Esophagus squamous epithelium (tissue), 4 donors: ENCODE results near the gene PMFBP1.

Source experiments
- POLR2A ChIP-seq, 4 donors: fragments of 450-650 bp; IDR thresholded peaks; one replicate each; pipeline ENCODE4 v1.6.1; 2017; ENCODE audit warnings: antibody characterized with exemption in 4 of 4, mild to moderate bottlenecking in 4 of 4, moderate library complexity in 3 of 4
- TF ChIP-seq, protein P1 (sequence below), 6 experiments: fragments of 450-650 bp in 4 of 6; fragments of 200-600 bp in 2 of 6; sonication (generic) in 2 of 6; IDR thresholded peaks; one replicate each; pipeline ENCODE4 v1.5.1; 2016 to 2019; ENCODE audit warnings: antibody characterized with exemption in 6 of 6, mild to moderate bottlenecking in 4 of 6, moderate library complexity in 4 of 6

DNA sequence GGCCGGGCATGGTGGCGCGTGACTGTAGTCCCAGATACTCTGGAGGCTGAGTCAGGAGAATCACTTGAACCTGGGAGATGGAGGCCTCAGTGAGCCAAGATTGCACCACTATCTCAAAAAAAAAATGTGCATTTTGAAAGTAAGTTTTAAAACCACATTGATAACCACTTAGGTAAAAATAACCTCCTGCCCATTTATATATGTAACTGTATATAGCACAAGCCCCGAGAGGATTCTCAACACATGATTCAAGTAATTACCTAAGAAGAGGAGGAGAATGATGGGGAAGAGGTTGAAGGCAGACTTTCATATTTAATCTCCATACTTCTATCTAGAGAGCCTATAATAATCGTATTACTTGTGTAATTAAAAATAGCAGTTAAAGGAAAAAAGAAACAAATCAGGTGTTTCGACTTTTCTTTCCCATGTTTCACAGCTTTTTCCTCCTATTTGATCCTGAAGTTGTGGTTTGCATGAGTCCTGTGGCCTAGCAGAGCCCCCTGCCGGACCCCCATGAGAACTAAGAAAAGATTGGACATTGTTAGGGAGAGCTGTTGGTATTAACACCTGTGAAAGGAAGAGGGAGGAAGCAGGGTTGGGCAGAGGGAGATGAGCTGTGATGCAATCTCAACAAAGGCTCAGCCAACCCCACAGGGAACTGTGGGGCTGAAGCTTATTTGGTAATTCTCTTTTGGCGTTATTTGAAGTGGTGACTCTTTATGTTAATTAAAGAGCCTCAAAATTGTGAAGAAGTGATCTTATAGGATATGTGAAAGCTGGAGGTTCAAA, 22.1 kb downstream of the PMFBP1 start:
- TF ChIP-seq, protein P1, sequence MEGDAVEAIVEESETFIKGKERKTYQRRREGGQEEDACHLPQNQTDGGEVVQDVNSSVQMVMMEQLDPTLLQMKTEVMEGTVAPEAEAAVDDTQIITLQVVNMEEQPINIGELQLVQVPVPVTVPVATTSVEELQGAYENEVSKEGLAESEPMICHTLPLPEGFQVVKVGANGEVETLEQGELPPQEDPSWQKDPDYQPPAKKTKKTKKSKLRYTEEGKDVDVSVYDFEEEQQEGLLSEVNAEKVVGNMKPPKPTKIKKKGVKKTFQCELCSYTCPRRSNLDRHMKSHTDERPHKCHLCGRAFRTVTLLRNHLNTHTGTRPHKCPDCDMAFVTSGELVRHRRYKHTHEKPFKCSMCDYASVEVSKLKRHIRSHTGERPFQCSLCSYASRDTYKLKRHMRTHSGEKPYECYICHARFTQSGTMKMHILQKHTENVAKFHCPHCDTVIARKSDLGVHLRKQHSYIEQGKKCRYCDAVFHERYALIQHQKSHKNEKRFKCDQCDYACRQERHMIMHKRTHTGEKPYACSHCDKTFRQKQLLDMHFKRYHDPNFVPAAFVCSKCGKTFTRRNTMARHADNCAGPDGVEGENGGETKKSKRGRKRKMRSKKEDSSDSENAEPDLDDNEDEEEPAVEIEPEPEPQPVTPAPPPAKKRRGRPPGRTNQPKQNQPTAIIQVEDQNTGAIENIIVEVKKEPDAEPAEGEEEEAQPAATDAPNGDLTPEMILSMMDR (IDR thresholded peaks at IDR 0.05): no peak
- TF ChIP-seq POLR2A (IDR thresholded peaks at IDR 0.05): no peak
